ENCODE results near the gene RELL1. TPM values are rescaled to one million over a fixed set of nuclear protein-coding genes. Genes with fewer than 3 reads are reported as not detected.

RELL1 gene
- total RNA-seq, 4 donors from 2014 or later: 44.4 to 83.3 (median 73.6) TPM

GRCh38 chr4:37644962-37645361 lies 41.2 kb downstream of the RELL1 start:
- H3K9me3 ChIP-seq: no peaks in the 10 kb centered on the region
- no peak overlapping the region for H3K27ac ChIP-seq (replicated peaks in 1 of 4)
- H3K4me1 ChIP-seq: peaks cover 9 to 19% (median 13%) of the 10 kb centered on the region in 4 donors
- H3K36me3 ChIP-seq: peaks cover 10 to 47% (median 22%) of the 10 kb centered on the region in 4 donors
- intact Hi-C loops (cut with DNase I): no loop called here
- TF ChIP-seq POLR2A (IDR thresholded peaks at IDR 0.05; ENCODE audit: low read depth) (no peak), EP300 (IDR thresholded peaks at IDR 0.05) (no peak), CTCF (IDR thresholded peaks at IDR 0.05) (no peak), POLR2AphosphoS5 (IDR thresholded peaks at IDR 0.05) (no peak)
- H3K4me3 ChIP-seq: no peak overlapping the region
- H3K27me3 ChIP-seq: no peaks in the 10 kb centered on the region
- no peak for DNase-seq (ENCODE audit: extremely low spot score)
- WGBS: 82% methylated on average over 9 of the region's 9 CpGs

- H3K4me1 ChIP-seq: peaks cover 0 to 10% (median 5%) of the 10 kb centered on the region in 4 donors
- no peak overlapping the region for H3K4me3 ChIP-seq
- DNase-seq (ENCODE audit: extremely low spot score): no peak
- intact Hi-C loops (cut with DNase I): no loop called here
- 76% methylated on average over 11 of the region's 11 CpGs for WGBS
- peaks cover 15 to 41% (median 24%) of the 10 kb centered on the region in 4 donors for H3K36me3 ChIP-seq
- no peak for TF ChIP-seq EP300 (IDR thresholded peaks at IDR 0.05)
- TF ChIP-seq POLR2A (IDR thresholded peaks at IDR 0.05; ENCODE audit: low read depth): no peak
- TF ChIP-seq CTCF (IDR thresholded peaks at IDR 0.05): no peak
- TF ChIP-seq POLR2AphosphoS5 (IDR thresholded peaks at IDR 0.05): no peak
- no peaks in the 10 kb centered on the region for H3K27me3 ChIP-seq
- no peaks in the 10 kb centered on the region for H3K9me3 ChIP-seq
- no peak overlapping the region for H3K27ac ChIP-seq (replicated peaks in 1 of 4)
Measured at GRCh38 chr4:37641886-37642849, 44.0 kb downstream of the RELL1 start.

GRCh38 chr4:37641352-37641751 lies 44.8 kb downstream of the RELL1 start:
- Histone ChIP-seq H3K9me3 (no peaks in the 10 kb centered on the region), H3K36me3 (peaks cover 9 to 40% (median 20%) of the 10 kb centered on the region in 4 donors), H3K4me1 (peaks cover 0 to 10% (median 5%) of the 10 kb centered on the region in 4 donors), H3K27me3 (no peaks in the 10 kb centered on the region), H3K27ac (replicated peaks in 1 of 4) (no peak overlapping the region), H3K4me3 (no peak overlapping the region)
- intact Hi-C loops (cut with DNase I): no loop called here
- TF ChIP-seq CTCF (IDR thresholded peaks at IDR 0.05) (no peak), POLR2AphosphoS5 (IDR thresholded peaks at IDR 0.05) (no peak), EP300 (IDR thresholded peaks at IDR 0.05) (no peak), POLR2A (IDR thresholded peaks at IDR 0.05; ENCODE audit: low read depth) (no peak)
- DNase-seq (ENCODE audit: extremely low spot score): no peak
- 96% methylated on average over 3 of the region's 3 CpGs for WGBS

GRCh38 chr4:37639551-37640285 lies 46.5 kb downstream of the RELL1 start:
- 64% methylated on average over 4 of the region's 4 CpGs for WGBS
- Histone ChIP-seq H3K27me3 (no peaks in the 10 kb centered on the region), H3K9me3 (no peaks in the 10 kb centered on the region), H3K4me3 (no peak overlapping the region), H3K36me3 (peaks cover 5 to 39% (median 22%) of the 10 kb centered on the region in 4 donors), H3K27ac (replicated peaks in 1 of 4) (no peak overlapping the region), H3K4me1 (peaks cover 0 to 10% (median 5%) of the 10 kb centered on the region in 4 donors)
- intact Hi-C loops (cut with DNase I): no loop called here
- no peak for DNase-seq (ENCODE audit: extremely low spot score)
- no peak for TF ChIP-seq POLR2AphosphoS5 (IDR thresholded peaks at IDR 0.05)
- TF ChIP-seq CTCF (IDR thresholded peaks at IDR 0.05): no peak
- no peak for TF ChIP-seq POLR2A (IDR thresholded peaks at IDR 0.05; ENCODE audit: low read depth)
- no peak for TF ChIP-seq EP300 (IDR thresholded peaks at IDR 0.05)

Measured in esophagus muscularis mucosa (tissue), 4 donors.